Calu3 (cell line): Measurements from ENCODE around the gene PRKRIP1. TPM values are rescaled to one million over a fixed set of nuclear protein-coding genes. Genes with fewer than 3 reads are reported as not detected.

Experiments used
- BruUV-seq: library from RNA; stranded (reverse); fragments of 400-500 nt; replicated peaks from 2 replicates; lab custom pipeline; 2021; lab: Mats Ljungman, UMichigan
- CTCF ChIA-PET: fragments of 300-600 bp; sonication (Branson Sonifier 250); formaldehyde crosslinking; loops from one replicate; lab custom pipeline; 2022; ENCODE audit warnings: antibody characterized with exemption; lab: Charles Lee
- DNase-seq: peaks from one replicate; pipeline ENCODE4 v3.0.0; 2022
- H3K27ac Mint-ChIP-seq: one replicate; pipeline ENCODE4 v1.8.0; 2022; ENCODE audit warnings: mixed read lengths; ENCODE audit not compliant: unreplicated experiment
- H3K27me3 Mint-ChIP-seq: one replicate; pipeline ENCODE4 v1.8.0; 2022; ENCODE audit warnings: mixed read lengths; ENCODE audit not compliant: unreplicated experiment
- H3K36me3 Mint-ChIP-seq: one replicate; pipeline ENCODE4 v1.8.0; 2022; ENCODE audit warnings: mild to moderate bottlenecking, moderate library complexity, mixed read lengths; ENCODE audit not compliant: insufficient read depth, unreplicated experiment
- H3K4me1 Mint-ChIP-seq: one replicate; pipeline ENCODE4 v1.8.0; 2022; ENCODE audit warnings: mild to moderate bottlenecking, low read depth, mixed read lengths; ENCODE audit not compliant: unreplicated experiment
- H3K4me3 Mint-ChIP-seq: one replicate; pipeline ENCODE4 v1.8.0; 2022; ENCODE audit warnings: mild to moderate bottlenecking, low read depth, moderate library complexity, mixed read lengths; ENCODE audit not compliant: unreplicated experiment
- H3K9me3 Mint-ChIP-seq: one replicate; pipeline ENCODE4 v1.8.0; 2022; ENCODE audit warnings: low read depth, mixed read lengths; ENCODE audit not compliant: unreplicated experiment
- CTCF ChIP-seq: fragments of 200-600 bp; IDR thresholded peaks from one replicate; pipeline ENCODE4 v1.8.0; 2022; ENCODE audit warnings: antibody characterized with exemption; ENCODE audit not compliant: unreplicated experiment
- intact Hi-C: fragments of 100-400 bp; cut with micrococcal nuclease; formaldehyde crosslinking; loops from one replicate; pipeline ENCODE4 v1.10.0; 2022; ENCODE audit not compliant: unreplicated experiment
- total RNA-seq: library from RNA; stranded (reverse); gene quantifications from 2 replicates; pipeline ENCODE4 v1.2.3, GENCODE V29; 2022

Gene PRKRIP1
- total RNA-seq, 1 experiment from 2014 or later = 20.2 TPM

GRCh38 chr7:102450242-102450641 is 54.1 kb downstream of the PRKRIP1 start:
- CTCF ChIA-PET = interaction anchor here (0.7 kb wide), 2 partner anchors 13 to 888 kb away, joined by 3 read pairs; no protein-coding TSS in a partner anchor
- Mint-ChIP-seq H3K36me3 (peaks cover 4% of the 10 kb centered on the region), H3K4me3 (no peak overlapping the region), H3K27me3 (no peaks in the 10 kb centered on the region), H3K4me1 (no peaks in the 10 kb centered on the region), H3K27ac (no peak overlapping the region), H3K9me3 (no peaks in the 10 kb centered on the region)
- BruUV-seq = no TSS peak
- peak; percentile 23 for DNase-seq
- intact Hi-C loops = no loop called here
- no peak for TF ChIP-seq CTCF

GRCh38 chr7:102451371-102452054 is 55.4 kb downstream of the PRKRIP1 start:
- CTCF ChIA-PET = no interaction called here
- DNase-seq = no peak
- Mint-ChIP-seq H3K36me3 (no peaks in the 10 kb centered on the region), H3K27me3 (no peaks in the 10 kb centered on the region), H3K4me1 (no peaks in the 10 kb centered on the region), H3K9me3 (no peaks in the 10 kb centered on the region), H3K4me3 (no peak overlapping the region), H3K27ac (no peak overlapping the region)
- intact Hi-C loops = no loop called here
- no TSS peak for BruUV-seq
- TF ChIP-seq CTCF = no peak

GRCh38 chr7:102452451-102452850 is 56.3 kb downstream of the PRKRIP1 start:
- CTCF ChIA-PET = no interaction called here
- intact Hi-C loops = no loop called here
- DNase-seq = no peak
- Mint-ChIP-seq H3K36me3 (no peaks in the 10 kb centered on the region), H3K27ac (no peak overlapping the region), H3K9me3 (no peaks in the 10 kb centered on the region), H3K4me1 (no peaks in the 10 kb centered on the region), H3K4me3 (no peak overlapping the region), H3K27me3 (no peaks in the 10 kb centered on the region)
- TF ChIP-seq CTCF = no peak
- no TSS peak for BruUV-seq

GRCh38 chr7:102453319-102453718 is 57.2 kb downstream of the PRKRIP1 start:
- TF ChIP-seq CTCF = no peak
- no peak overlapping the region for H3K27ac Mint-ChIP-seq
- H3K4me3 Mint-ChIP-seq = no peak overlapping the region
- BruUV-seq = no TSS peak
- DNase-seq = no peak
- CTCF ChIA-PET = no interaction called here
- intact Hi-C loops = no loop called here
- no peaks in the 10 kb centered on the region for H3K9me3 Mint-ChIP-seq
- no peaks in the 10 kb centered on the region for H3K36me3 Mint-ChIP-seq
- no peaks in the 10 kb centered on the region for H3K27me3 Mint-ChIP-seq
- no peaks in the 10 kb centered on the region for H3K4me1 Mint-ChIP-seq
